Ishikawa (cell line): ENCODE data around the gene FGD3.

Experiments
- CEBPB ChIP-seq: IDR thresholded peaks from 2 replicates; pipeline ENCODE4 v1.6.1; 2012
- EP300 ChIP-seq: IDR thresholded peaks from 2 replicates; pipeline ENCODE4 v1.6.1; 2012; ENCODE audit warnings: borderline replicate concordance
- FOXM1 ChIP-seq: IDR thresholded peaks from 2 replicates; pipeline ENCODE4 v1.6.1; 2012; ENCODE audit warnings: low read depth, borderline replicate concordance
- RAD21 ChIP-seq: IDR thresholded peaks from 2 replicates; pipeline ENCODE4 v1.6.1; 2012; ENCODE audit warnings: low read depth
- TAF1 ChIP-seq: IDR thresholded peaks from 2 replicates; pipeline ENCODE4 v1.6.1; 2012; ENCODE audit warnings: low read depth, mild to moderate bottlenecking
- TEAD4 ChIP-seq: IDR thresholded peaks from 2 replicates; pipeline ENCODE4 v1.6.1; 2012
- TF ChIP-seq, protein P1 (sequence below): IDR thresholded peaks from 2 replicates; pipeline ENCODE4 v1.6.1; 2012; ENCODE audit warnings: low read depth, mild to moderate bottlenecking
- TF ChIP-seq, protein P2 (sequence below): IDR thresholded peaks from 2 replicates; pipeline ENCODE4 v1.6.1; 2012
- TF ChIP-seq, protein P3 (sequence below): IDR thresholded peaks from 2 replicates; pipeline ENCODE4 v1.6.1; 2012

DNA sequence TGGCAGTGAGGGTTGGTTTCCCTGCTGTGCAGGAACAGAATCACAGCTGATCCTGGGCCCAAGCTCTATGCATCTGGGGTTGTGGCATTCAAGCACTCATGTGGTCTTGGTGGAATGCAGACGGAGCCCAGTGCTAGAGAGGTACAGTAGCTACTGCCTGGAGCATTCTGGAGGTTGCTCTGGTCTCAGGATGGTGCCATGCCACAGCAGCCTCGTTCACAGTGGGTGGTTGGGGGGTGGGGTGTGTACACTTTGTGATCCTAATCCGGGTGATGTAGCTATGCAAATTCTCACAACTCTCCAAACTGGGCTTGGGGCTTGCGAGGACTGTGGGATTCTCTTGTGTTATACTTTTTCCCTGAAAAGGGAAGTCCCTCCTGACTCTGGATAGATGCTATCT is 45.2 kb downstream of the FGD3 start:
- TF ChIP-seq, protein P1, sequence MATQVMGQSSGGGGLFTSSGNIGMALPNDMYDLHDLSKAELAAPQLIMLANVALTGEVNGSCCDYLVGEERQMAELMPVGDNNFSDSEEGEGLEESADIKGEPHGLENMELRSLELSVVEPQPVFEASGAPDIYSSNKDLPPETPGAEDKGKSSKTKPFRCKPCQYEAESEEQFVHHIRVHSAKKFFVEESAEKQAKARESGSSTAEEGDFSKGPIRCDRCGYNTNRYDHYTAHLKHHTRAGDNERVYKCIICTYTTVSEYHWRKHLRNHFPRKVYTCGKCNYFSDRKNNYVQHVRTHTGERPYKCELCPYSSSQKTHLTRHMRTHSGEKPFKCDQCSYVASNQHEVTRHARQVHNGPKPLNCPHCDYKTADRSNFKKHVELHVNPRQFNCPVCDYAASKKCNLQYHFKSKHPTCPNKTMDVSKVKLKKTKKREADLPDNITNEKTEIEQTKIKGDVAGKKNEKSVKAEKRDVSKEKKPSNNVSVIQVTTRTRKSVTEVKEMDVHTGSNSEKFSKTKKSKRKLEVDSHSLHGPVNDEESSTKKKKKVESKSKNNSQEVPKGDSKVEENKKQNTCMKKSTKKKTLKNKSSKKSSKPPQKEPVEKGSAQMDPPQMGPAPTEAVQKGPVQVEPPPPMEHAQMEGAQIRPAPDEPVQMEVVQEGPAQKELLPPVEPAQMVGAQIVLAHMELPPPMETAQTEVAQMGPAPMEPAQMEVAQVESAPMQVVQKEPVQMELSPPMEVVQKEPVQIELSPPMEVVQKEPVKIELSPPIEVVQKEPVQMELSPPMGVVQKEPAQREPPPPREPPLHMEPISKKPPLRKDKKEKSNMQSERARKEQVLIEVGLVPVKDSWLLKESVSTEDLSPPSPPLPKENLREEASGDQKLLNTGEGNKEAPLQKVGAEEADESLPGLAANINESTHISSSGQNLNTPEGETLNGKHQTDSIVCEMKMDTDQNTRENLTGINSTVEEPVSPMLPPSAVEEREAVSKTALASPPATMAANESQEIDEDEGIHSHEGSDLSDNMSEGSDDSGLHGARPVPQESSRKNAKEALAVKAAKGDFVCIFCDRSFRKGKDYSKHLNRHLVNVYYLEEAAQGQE, result no peak
- TF ChIP-seq FOXM1, result no peak
- no peak for TF ChIP-seq TEAD4
- no peak for TF ChIP-seq EP300
- TF ChIP-seq TAF1, result no peak
- no peak for TF ChIP-seq RAD21
- TF ChIP-seq CEBPB, result no peak
- TF ChIP-seq, protein P2, sequence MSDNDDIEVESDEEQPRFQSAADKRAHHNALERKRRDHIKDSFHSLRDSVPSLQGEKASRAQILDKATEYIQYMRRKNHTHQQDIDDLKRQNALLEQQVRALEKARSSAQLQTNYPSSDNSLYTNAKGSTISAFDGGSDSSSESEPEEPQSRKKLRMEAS, result no peak
- TF ChIP-seq, protein P3, sequence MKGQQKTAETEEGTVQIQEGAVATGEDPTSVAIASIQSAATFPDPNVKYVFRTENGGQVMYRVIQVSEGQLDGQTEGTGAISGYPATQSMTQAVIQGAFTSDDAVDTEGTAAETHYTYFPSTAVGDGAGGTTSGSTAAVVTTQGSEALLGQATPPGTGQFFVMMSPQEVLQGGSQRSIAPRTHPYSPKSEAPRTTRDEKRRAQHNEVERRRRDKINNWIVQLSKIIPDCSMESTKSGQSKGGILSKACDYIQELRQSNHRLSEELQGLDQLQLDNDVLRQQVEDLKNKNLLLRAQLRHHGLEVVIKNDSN, result no peak
